Neural cell (in vitro differentiated cells): Measurements from ENCODE around the gene NUDT9. TPM values are rescaled to one million over a fixed set of nuclear protein-coding genes. Genes with fewer than 3 reads are reported as not detected.
"Not testable (repeated sequence)": the region's sequence is repeated elsewhere in the genome, so short reads cannot be mapped to it uniquely, and the experiment has no call there.

Source experiments
- H2AFZ ChIP-seq: fragments of 200-600, 300-800 bp; sonication (generic), shearing (Covaris generic); 2 replicates; pipeline ENCODE4 v1.6.0; 2014; ENCODE audit warnings: low read depth, mild to moderate bottlenecking, antibody characterized with exemption, low read length, moderate library complexity
- H3F3A ChIP-seq: fragments of 200-600 bp; shearing (Covaris generic); 2 replicates; pipeline ENCODE4 v1.6.1; 2016; ENCODE audit warnings: mild to moderate bottlenecking, moderate library complexity, mixed read lengths, antibody characterized with exemption, low read length; ENCODE audit not compliant: insufficient read depth, poor library complexity, severe bottlenecking
- H3K27ac ChIP-seq: fragments of 200-600, 300-800 bp; sonication (generic), shearing (Covaris generic); 2 replicates; pipeline ENCODE4 v1.5.1; 2014; ENCODE audit warnings: mild to moderate bottlenecking, low read length, moderate library complexity
- H3K27me3 ChIP-seq: fragments of 300-800, 200-600 bp; sonication (generic), shearing (Covaris generic); 2 replicates; pipeline ENCODE4 v1.6.0; 2014; ENCODE audit warnings: mild to moderate bottlenecking, low read depth, low read length, moderate library complexity; ENCODE audit not compliant: insufficient read depth
- H3K36me3 ChIP-seq: fragments of 300-800, 200-600 bp; sonication (generic), shearing (Covaris generic); 2 replicates; pipeline ENCODE4 v1.5.1; 2014; ENCODE audit warnings: mild to moderate bottlenecking, antibody characterized with exemption, low read length, moderate library complexity; ENCODE audit not compliant: insufficient read depth
- H3K4me2 ChIP-seq: fragments of 300-800, 200-600 bp; sonication (generic), shearing (Covaris generic); 2 replicates; pipeline ENCODE4 v1.6.0; 2014; ENCODE audit warnings: mild to moderate bottlenecking, low read length
- H3K4me3 ChIP-seq: fragments of 300-800, 200-600 bp; sonication (generic), shearing (Covaris generic); 2 replicates; pipeline ENCODE4 v1.5.1; 2014; ENCODE audit warnings: mild to moderate bottlenecking, low read length, moderate library complexity
- H3K79me2 ChIP-seq: fragments of 200-600 bp; shearing (Covaris generic); replicated peaks from 2 replicates; pipeline ENCODE4 v1.6.0; 2014; ENCODE audit warnings: mild to moderate bottlenecking, low read length, moderate library complexity; ENCODE audit not compliant: insufficient read depth
- H3K9ac ChIP-seq: fragments of 300-800, 200-600 bp; sonication (generic), shearing (Covaris generic); 2 replicates; pipeline ENCODE4 v1.6.1; 2016; ENCODE audit warnings: mild to moderate bottlenecking, low read length, mixed read lengths
- H3K9me2 ChIP-seq: fragments of 200-600 bp; shearing (Covaris generic); 2 replicates; pipeline ENCODE4 v1.6.1; 2016; ENCODE audit warnings: mild to moderate bottlenecking, low read length, mixed read lengths; ENCODE audit not compliant: insufficient read depth
- H3K9me3 ChIP-seq: fragments of 200-600, 300-800 bp; sonication (generic), shearing (Covaris generic); 2 replicates; pipeline ENCODE4 v1.6.1; 2016; ENCODE audit warnings: mild to moderate bottlenecking, mixed run types, low read length, moderate library complexity, mixed read lengths
- H4K20me1 ChIP-seq: fragments of 200-600 bp; shearing (Covaris generic); 2 replicates; pipeline ENCODE4 v1.6.1; 2016; ENCODE audit warnings: mild to moderate bottlenecking, mixed run types; ENCODE audit not compliant: insufficient read depth
- EP300 ChIP-seq: fragments of 450-650 bp; conservative IDR thresholded peaks from 2 replicates; pipeline ENCODE4 v1.6.1; 2014; ENCODE audit warnings: antibody characterized with exemption, mild to moderate bottlenecking, moderate library complexity; ENCODE audit not compliant: poor library complexity, severe bottlenecking
- EZH2 ChIP-seq: fragments of 200-600, 300-800 bp; shearing (Covaris generic), sonication (generic); IDR thresholded peaks from 2 replicates; pipeline ENCODE4 v1.6.1; 2014; ENCODE audit warnings: antibody characterized with exemption, low read length, borderline replicate concordance, mild to moderate bottlenecking; ENCODE audit not compliant: insufficient read depth, poor library complexity, severe bottlenecking
- MXI1 ChIP-seq: fragments of 450-650 bp; conservative IDR thresholded peaks from 2 replicates; pipeline ENCODE4 v1.6.1; 2014; ENCODE audit warnings: antibody characterized with exemption, mild to moderate bottlenecking; ENCODE audit not compliant: poor library complexity, severe bottlenecking
- POLR2AphosphoS5 ChIP-seq: IDR thresholded peaks from 2 replicates; pipeline ENCODE4 v1.6.1; 2012
- RAD21 ChIP-seq: fragments of 450-650 bp; conservative IDR thresholded peaks from 2 replicates; pipeline ENCODE4 v1.6.1; 2014; ENCODE audit warnings: antibody characterized with exemption, mild to moderate bottlenecking, moderate library complexity
- SMC3 ChIP-seq: fragments of 450-650 bp; conservative IDR thresholded peaks from 2 replicates; pipeline ENCODE4 v1.6.1; 2014; ENCODE audit warnings: antibody characterized with exemption, mild to moderate bottlenecking, moderate library complexity; ENCODE audit not compliant: poor library complexity
- TAF1 ChIP-seq: IDR thresholded peaks from 2 replicates; pipeline ENCODE4 v1.6.1; 2012; ENCODE audit warnings: low read depth
- polyA plus RNA-seq: library from polyadenylated mRNA; depleted of rRNA; stranded (reverse); fragments of >200 nt; gene quantifications from 2 replicates; pipeline ENCODE4 v1.2.3, GENCODE V29; 2014
- TF ChIP-seq, protein P1 (sequence below): fragments of 450-650 bp; IDR thresholded peaks from 2 replicates; pipeline ENCODE4 v1.5.1; 2014; ENCODE audit warnings: antibody characterized with exemption, mild to moderate bottlenecking, moderate library complexity; ENCODE audit not compliant: poor library complexity, severe bottlenecking
- TF ChIP-seq, protein P2 (sequence below): IDR thresholded peaks from 2 replicates; pipeline ENCODE4 v1.6.1; 2012; ENCODE audit warnings: borderline replicate concordance

The NUDT9 gene
- polyA plus RNA-seq, 1 donor from 2014 or later = 25.5 TPM

DNA sequence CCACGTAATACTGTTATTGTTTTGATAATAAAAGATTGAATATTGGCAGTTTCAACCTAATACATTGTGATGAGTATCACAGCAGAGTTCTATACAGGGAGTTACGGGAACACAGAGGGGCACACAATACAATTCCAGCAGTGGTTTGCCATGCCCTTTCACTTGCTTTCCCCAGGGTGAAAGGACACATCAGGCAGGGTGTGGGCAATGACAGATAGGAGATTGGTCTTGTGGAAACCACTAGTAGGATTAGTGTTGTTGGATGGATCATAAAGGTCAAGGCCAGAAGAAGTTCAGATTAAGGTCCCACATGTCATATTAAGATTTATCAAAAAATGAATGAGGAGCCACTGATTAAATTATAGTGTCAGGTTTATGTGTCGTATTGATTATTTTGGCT lies 39.4 kb upstream of the NUDT9 start:
- Histone ChIP-seq H3K4me3 (no peak overlapping the region), H3K27ac (no peak overlapping the region), H3K4me2 (no peak overlapping the region), H3K9ac (no peak overlapping the region), H3F3A (no peaks in the 10 kb centered on the region), H3K79me2 (no peaks in the 10 kb centered on the region), H3K36me3 (no peaks in the 10 kb centered on the region), H3K27me3 (no peaks in the 10 kb centered on the region), H3K9me2 (no peaks in the 10 kb centered on the region), H3K9me3 (no peaks in the 10 kb centered on the region), H2AFZ (no peak overlapping the region), H4K20me1 (no peaks in the 10 kb centered on the region)
- TF ChIP-seq, protein P1, sequence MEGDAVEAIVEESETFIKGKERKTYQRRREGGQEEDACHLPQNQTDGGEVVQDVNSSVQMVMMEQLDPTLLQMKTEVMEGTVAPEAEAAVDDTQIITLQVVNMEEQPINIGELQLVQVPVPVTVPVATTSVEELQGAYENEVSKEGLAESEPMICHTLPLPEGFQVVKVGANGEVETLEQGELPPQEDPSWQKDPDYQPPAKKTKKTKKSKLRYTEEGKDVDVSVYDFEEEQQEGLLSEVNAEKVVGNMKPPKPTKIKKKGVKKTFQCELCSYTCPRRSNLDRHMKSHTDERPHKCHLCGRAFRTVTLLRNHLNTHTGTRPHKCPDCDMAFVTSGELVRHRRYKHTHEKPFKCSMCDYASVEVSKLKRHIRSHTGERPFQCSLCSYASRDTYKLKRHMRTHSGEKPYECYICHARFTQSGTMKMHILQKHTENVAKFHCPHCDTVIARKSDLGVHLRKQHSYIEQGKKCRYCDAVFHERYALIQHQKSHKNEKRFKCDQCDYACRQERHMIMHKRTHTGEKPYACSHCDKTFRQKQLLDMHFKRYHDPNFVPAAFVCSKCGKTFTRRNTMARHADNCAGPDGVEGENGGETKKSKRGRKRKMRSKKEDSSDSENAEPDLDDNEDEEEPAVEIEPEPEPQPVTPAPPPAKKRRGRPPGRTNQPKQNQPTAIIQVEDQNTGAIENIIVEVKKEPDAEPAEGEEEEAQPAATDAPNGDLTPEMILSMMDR = no peak
- no peak for TF ChIP-seq EZH2
- no peak for TF ChIP-seq EP300
- TF ChIP-seq RAD21 = no peak
- TF ChIP-seq, protein P2, sequence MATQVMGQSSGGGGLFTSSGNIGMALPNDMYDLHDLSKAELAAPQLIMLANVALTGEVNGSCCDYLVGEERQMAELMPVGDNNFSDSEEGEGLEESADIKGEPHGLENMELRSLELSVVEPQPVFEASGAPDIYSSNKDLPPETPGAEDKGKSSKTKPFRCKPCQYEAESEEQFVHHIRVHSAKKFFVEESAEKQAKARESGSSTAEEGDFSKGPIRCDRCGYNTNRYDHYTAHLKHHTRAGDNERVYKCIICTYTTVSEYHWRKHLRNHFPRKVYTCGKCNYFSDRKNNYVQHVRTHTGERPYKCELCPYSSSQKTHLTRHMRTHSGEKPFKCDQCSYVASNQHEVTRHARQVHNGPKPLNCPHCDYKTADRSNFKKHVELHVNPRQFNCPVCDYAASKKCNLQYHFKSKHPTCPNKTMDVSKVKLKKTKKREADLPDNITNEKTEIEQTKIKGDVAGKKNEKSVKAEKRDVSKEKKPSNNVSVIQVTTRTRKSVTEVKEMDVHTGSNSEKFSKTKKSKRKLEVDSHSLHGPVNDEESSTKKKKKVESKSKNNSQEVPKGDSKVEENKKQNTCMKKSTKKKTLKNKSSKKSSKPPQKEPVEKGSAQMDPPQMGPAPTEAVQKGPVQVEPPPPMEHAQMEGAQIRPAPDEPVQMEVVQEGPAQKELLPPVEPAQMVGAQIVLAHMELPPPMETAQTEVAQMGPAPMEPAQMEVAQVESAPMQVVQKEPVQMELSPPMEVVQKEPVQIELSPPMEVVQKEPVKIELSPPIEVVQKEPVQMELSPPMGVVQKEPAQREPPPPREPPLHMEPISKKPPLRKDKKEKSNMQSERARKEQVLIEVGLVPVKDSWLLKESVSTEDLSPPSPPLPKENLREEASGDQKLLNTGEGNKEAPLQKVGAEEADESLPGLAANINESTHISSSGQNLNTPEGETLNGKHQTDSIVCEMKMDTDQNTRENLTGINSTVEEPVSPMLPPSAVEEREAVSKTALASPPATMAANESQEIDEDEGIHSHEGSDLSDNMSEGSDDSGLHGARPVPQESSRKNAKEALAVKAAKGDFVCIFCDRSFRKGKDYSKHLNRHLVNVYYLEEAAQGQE = no peak
- TF ChIP-seq TAF1 = no peak
- TF ChIP-seq SMC3 = no peak
- no peak for TF ChIP-seq POLR2AphosphoS5
- TF ChIP-seq MXI1 = no peak

DNA sequence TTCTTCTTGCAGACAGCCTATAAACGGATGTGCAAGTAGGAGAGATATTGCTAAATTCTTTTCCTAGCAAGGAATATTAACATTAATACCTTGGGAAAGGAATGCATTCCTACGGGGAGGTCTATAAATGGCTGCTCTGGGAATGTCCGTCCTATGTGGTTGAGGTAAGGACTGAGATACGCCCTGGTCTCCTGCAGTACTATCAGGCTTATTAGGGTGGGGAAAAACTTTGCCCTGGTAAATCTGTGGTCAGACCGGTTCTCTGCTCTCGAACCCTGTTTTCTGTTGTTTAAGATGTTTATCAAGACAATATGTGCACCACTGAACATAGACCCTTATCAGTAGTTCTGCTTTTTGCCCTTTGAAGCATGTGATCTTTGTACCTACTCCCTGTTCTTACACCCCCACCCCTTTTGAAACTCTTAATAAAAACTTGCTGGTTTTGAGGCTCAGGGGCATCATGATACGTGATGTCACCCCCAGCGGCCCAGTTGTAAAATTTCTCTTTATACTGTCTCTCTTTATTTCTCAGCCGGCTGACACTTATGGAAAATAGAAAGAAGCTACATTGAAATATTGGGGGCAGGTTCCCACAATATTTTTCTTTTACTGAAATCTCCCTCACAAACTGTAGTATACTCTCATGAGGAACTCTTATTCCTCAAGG lies 37.8 kb upstream of the NUDT9 start:
- H3K4me3 ChIP-seq, H3K4me2 ChIP-seq, H3F3A ChIP-seq, H2AFZ ChIP-seq, H3K79me2 ChIP-seq, H3K9me3 ChIP-seq, H3K36me3 ChIP-seq, H3K9me2 ChIP-seq, H3K27ac ChIP-seq, H3K9ac ChIP-seq, H4K20me1 ChIP-seq, H3K27me3 ChIP-seq: not testable (repeated sequence)

DNA sequence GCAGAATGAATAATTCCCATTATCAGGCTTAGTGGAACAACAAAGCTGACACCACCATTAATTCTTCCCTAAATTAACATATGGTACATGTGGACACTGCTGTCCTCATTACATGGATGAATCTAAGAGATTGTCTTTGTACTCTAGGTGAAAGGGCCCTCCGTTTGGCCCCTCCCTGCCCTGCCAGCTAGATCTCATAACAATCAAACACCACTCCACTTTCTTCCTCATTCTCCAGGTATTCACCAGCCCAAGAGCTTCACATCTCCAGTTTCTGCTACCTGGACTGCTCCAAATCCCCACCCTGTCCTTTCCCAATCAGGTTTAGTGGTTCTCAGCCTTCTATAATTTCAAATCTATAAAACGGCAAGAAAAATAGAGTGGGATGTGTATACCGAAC lies 35.1 kb upstream of the NUDT9 start:
- no peaks in the 10 kb centered on the region for H4K20me1 ChIP-seq
- no peak overlapping the region for H2AFZ ChIP-seq
- no peaks in the 10 kb centered on the region for H3K9me2 ChIP-seq
- no peaks in the 10 kb centered on the region for H3K36me3 ChIP-seq
- no peaks in the 10 kb centered on the region for H3K9me3 ChIP-seq
- no peak overlapping the region for H3K4me3 ChIP-seq
- no peak overlapping the region for H3K27ac ChIP-seq
- no peak overlapping the region for H3K4me2 ChIP-seq
- no peaks in the 10 kb centered on the region for H3K79me2 ChIP-seq
- no peak for TF ChIP-seq POLR2AphosphoS5
- no peak for TF ChIP-seq EZH2
- TF ChIP-seq, protein P1 = no peak
- no peak for TF ChIP-seq RAD21
- TF ChIP-seq SMC3 = no peak
- TF ChIP-seq MXI1 = no peak
- TF ChIP-seq TAF1 = no peak
- H3K27me3 ChIP-seq = no peaks in the 10 kb centered on the region
- no peaks in the 10 kb centered on the region for H3F3A ChIP-seq
- no peak overlapping the region for H3K9ac ChIP-seq
